ENCODE measurements around the gene PAK4.

Gene PAK4

DNA sequence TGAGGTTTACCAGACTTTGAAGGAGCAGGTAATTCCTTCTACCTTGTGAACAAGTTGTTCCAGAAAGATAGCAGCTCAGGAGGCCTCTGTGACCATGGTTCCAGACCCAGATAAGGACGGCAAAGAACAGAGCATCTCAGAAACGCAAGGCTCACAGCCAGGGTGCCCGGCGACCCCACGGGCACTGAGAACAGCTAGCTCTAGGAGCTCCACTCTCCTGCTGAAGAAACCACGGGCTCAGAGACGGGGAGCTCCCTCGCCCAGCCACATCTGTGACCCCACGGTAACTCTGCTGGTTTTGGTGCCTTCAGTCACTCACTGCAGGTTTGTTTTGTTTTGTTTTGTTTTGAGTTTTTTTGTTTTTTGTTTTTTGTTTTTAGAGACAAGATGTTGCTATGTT is 55.2 kb downstream of the PAK4 start:
- no peak for DNase-seq (ENCODE audit: low read depth in 2 of 2)

DNA sequence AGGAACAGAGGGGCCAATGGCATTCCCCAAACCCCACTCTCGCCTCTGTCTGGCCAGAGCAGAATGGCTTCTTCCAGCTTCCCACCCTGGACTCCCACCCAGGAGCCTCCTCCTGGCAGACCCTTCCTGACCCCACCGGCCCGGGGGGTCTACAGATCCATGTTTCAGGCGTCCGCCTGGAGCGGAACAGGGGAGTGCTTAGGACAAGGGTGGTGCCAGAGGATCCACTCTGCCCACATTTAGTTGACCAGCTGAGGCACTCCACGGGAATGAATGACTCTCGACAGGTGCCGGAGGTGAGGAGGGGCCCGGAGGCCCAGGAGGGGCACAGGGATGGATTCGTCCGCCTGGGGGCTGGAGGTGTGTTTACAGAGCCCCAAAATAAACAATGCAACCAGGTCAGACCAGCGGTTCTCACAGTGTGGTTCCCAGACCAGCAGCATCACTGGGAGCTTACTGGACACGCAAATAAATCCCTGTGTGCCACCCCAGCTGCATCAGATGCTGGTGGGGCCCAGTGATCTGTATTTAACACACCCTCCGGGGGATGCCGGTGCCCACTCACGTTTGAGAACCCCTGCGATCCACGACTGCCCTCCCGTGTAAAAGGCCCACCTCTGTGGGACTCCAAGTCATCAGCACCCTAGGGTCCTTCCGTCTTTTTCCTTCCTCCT is 56.1 kb downstream of the PAK4 start:
- DNase-seq (ENCODE audit: low read depth in 2 of 2), result no peak

DNA sequence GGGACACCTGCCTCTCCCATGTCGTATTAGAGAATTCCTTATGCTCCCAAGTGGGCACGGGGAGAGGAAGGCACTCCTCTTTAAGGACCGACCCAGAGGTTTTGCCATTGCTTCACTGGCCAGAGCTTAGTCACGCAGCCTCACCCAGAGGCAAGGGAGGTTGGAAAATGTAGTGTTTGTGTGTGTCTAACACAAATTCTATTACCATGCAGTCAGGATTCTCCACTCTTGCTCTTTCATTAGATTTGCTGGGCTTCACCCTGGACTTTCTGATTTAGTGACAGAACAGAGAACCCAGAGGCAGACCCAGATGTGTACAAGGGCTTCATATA is 56.6 kb downstream of the PAK4 start:
- DNase-seq (ENCODE audit: low read depth in 2 of 2), result no peak

DNA sequence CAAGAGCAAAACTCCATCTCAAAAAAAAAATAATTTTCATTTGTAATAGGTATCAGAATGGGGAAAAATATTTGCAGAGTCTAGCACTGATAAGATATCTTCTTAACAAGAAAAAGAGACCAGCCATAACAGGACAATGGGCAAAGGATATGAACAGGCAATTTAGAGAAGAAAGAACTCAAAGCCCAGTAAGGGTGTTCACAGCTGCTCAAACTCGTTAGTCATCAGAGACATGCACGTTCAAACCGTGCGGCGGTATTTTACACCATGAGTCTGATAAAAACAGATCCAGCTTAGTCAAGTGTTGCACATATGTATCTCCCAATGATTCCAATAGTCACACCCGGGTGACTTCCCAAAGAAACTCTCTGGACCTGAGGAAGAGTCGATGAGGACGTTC is 57.5 kb downstream of the PAK4 start:
- DNase-seq (ENCODE audit: low read depth in 2 of 2), result no peak

DNA sequence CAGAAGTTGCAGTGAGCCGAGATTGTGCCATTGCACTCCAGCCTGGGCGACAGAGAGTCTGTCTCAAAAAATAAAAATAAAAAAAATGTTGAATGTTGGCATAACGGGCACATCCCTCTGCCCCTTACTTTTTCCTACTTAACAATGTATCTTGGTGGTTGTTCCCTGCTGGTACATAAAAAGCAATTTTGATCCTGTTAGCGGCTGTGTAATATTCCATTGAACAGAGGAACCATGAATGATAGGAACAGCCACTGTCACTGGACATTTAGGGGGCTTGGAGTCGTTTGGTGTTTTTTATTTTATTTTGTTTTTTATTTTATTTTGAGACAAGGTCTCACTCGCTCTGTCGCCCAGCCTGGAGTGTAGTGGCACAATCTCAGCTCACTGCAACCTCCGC is 60.8 kb downstream of the PAK4 start:
- DNase-seq (ENCODE audit: low read depth in 2 of 2), result no peak

DNA sequence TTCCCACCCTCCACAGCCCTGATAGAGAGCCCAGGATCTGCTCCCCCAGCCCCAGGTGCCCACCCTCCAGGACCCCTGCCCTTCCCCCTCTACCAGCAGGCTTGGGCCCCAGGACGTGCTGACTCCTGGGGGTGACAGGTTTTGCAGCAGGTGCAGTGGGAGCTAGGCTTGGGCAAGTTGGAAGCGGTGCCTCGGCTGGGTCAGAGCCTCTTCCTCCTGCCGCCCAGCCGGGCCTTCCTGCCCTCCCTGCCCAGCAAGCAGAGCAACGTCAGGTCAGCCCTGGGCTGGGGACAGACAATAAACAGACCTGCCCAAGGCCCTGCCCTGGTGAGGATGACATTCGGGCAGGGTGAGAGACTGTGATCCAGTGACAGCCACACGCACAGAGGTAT is 62.0 kb downstream of the PAK4 start:
- DNase-seq (ENCODE audit: low read depth in 2 of 2), result no peak

DNA sequence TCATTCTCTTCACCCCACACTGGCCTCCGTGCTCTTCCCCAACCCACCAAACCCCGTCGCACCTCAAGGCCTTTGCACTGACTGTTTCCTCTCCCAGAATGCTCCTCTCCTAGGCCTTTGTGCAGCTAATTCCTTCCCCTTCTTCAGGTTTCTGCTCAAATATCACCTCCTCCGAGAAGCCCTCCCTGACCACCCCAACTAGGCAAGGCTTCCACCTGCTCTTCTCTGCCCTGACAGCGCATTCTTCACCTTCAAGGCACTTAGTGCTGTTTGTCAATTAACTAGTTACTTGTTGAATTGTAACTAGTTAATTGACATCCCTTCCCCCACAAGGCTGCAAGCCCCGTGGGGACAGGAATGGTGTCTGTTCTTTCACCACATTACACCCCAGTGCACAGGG is 63.4 kb downstream of the PAK4 start:
- no peak for DNase-seq (ENCODE audit: low read depth in 2 of 2)

DNA sequence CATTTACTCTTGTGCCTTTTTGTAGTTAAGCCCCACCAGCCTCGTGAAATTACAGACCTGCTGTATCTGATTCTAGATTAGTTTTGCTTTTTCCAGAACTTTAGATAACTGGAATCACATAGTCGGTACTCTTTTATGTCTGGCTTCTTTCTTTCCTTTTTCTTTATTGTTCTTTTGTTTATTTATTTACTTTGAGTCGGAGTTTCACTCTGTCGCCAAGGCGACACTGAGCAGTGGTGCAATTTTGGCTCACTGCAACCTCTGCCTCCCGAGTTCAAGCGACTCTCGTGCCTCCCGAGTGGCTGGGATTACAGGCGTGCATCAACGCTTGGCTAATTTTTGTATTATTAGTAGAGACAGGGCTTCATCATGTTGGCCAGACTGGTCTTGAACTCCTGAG is 65.2 kb downstream of the PAK4 start:
- no peak for DNase-seq (ENCODE audit: low read depth in 2 of 2)

DNA sequence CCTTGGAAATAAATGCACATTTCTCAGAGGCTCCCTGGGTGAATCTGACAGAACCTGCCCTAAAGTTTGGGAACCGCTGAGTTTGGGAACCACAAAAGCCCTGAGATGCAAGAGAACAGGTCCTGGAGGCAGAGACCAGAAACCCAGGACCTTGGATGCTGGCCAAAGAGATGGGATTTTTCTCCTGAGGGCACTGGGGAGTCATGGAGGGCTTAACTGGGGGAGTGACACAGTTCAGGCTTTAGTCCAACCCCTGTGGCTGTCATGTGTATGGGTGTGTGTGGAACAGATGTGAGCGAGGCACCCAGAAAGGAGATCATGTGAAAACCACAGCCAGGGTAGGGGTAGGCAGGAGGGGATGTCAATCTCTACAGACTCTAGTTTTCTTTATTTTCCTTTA is 67.3 kb downstream of the PAK4 start:
- no peak for DNase-seq (ENCODE audit: low read depth in 2 of 2)

DNA sequence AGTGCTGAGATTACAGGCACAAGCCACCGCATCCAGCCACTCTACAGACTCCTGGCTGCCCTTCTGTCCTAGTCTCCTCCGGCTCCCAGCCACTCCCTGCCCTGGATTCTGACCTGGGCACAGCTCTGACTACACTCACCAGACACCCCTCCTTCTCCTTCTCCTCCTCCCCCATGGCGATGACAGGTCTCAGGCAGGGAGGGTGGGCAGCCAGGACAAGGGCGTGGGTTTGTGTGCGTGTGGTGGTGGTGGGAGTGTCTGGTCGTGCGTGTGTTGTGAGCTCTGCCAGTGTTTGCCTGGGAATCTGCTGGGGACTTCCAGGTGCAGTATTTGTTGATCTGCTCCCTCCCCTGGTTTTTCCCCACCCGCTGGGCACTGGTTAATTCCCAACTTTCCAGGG is 68.2 kb downstream of the PAK4 start:
- no peak for DNase-seq (ENCODE audit: low read depth in 2 of 2)

DNA sequence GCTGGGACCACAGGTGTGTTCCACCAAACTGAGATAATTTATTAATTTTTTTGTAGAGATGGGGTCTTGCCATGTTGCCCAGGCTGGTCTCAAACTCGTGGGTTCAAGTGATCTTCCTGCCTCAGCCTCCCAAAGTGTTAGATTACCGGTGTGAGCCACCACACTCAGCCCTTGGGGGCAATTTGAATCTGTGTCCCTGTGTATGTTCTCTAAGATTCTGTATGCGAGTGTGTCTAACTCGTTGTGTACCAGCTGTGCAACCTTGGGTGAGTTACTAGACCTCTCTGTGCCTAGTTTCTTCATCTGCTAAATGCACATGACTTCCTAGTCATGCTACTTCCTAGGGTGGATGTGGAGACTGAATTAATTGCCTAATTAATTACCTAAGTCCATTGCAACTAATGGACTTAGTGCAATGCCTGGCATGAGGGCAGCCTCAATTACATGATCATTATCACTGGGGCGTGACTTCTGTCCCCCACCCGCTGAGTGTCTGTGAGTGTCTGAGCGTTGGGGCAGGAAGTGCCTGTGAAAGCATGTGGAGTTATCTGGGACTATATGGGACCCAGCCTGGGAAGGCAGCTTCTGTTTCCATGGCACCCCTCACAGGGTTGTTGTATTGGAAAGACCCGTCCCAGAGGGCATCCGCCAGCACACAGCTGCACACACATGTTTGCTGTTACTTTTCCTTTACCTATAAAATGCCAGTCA is 69.4 kb downstream of the PAK4 start:
- no peak for DNase-seq (ENCODE audit: low read depth in 2 of 2)

DNA sequence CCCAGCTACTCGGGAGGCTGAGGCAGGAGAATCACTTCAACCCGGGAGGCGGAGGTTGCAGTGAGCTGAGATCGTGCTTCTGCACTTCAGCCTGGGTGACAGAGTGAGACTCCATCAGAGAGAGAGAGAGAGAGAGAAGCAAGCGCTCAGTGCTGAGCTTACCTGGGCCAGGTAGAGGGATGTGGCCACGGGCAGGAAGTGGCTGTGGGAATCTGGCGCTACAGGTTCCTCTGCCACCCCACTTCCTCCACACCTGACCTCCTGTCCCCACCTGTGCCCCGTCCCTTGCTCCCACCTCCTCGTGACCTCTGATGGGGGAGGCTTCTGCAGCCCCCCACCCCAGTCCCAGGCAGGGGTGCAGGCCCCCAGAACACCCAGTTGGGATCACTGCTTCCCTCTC is 70.2 kb downstream of the PAK4 start:
- DNase-seq (ENCODE audit: low read depth in 2 of 2), result no peak

DNA sequence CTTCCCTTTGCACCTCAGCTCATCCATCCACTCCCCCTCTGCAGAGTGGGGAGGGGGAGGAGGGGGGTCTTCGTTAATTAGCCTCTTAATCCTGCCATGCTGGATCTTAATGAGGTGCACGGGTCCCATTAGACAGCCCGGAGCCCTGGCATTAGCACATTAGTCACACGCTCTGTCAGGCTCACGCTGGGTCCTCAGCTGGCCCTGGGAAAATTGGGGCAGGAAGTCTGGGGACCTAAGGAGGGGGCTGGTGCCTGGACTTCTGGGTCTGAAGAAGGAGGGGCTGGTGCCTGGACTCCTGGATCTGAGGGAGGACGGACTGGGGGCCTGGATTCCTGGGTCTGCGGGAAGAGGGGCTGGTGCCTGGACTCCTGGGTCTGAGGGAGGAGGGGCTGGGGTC is 70.7 kb downstream of the PAK4 start:
- no peak for DNase-seq (ENCODE audit: low read depth in 2 of 2)

DNA sequence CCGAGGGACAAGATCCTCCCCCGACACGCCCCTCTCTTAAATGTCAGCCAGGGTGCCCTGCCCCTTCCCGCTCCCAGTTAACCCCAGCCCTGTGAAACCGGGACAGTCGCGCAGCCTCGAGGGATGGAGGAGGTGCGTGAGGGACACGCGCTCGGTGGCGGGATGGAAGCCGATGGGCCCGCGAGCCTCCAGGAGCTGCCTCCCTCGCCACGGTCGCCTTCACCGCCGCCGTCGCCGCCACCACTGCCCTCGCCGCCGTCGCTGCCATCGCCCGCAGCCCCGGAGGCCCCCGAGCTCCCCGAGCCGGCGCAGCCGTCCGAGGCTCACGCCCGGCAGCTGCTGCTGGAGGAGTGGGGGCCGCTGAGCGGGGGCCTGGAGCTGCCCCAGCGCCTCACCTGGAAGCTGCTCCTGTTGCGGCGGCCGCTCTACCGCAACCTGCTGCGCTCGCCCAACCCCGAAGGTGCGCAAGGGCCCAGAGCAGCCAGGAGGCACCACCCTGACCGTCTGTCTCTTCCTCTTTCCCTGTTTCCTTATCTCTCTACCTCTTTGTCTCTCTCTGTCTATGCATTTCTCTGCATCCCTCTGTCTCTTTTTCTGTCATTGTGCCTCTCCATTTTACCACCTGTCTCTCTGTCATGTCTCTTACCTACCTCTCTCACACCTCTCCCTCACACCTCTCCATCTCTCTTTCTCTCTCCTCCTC is 71.4 kb downstream of the PAK4 start, which contains the start of gene NCCRP1:
Gene NCCRP1 (plus strand): TSS at position 105 of the 703 bp plus-strand sequence. CDS start 19 bp downstream, at position 124.
- DNase-seq (ENCODE audit: low read depth in 2 of 2), result no peak

DNA sequence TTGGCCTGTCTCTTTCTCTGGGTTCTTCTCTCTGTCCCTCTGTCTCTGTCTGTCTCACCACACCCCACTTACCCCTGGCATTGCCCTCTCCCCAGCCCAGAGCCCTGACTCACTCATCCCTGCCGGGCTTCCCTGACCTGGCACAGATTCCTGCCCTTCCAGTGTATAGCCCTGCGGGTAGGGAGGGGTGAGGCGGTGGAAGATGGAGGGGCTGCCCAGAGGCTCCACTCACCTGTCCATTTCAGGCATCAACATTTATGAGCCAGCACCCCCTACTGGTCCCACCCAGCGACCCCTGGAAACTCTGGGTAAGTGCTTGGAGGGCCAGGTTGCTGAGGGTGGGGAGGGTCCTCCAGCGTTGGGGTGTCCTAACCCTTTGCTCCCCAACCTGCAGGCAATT is 72.2 kb downstream of the PAK4 start:
- no peak for DNase-seq (ENCODE audit: low read depth in 2 of 2)

DNA sequence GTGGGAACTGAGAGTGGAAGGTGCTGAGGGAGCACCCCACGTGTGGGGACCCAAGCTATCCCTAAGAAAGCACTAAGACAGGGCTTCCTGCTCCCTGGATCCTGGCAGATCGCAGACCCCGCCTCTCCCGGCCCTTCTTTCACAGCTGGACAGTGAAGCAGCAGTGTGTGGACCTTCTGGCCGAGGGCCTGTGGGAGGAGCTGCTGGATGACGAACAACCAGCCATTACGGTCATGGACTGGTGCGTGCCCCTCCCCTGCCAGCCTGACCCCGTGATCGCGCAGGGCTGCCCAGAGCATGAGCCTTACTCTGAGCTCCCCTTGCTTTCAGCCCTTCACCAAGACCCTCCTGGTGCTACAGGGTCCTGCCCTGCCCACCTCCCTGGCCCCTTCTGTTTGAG is 73.4 kb downstream of the PAK4 start:
- DNase-seq (ENCODE audit: low read depth in 2 of 2), result no peak

DNA sequence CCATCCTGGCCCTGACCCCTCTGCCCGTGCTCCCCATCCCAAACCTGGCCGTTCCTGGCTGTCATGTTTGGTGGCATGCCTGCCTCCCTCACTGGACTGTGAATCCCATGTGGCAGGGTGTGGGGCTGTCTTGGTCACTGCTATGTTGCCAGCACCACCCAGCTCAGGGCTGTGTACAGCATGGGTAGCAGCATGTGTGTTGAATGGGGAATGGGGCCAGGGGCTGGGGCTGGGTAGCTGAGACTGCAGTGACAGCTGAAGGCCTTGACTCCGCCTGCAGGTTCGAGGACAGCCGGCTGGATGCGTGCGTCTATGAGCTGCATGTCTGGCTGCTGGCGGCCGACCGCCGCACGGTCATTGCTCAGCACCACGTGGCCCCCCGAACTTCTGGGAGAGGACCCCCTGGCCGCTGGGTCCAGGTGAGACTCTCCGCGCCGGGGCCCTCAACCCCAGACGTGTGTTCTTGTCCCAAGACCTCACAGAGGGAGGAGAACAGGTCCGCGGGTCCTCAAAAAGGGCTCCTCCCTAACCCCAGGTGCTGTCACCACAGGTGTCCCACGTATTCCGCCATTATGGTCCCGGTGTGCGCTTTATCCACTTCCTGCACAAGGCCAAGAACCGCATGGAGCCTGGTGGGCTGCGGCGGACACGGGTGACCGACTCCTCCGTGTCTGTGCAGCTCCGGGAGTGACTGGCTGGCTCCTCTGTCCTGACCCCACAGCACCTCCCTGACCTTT is 74.6 kb downstream of the PAK4 start:
- DNase-seq (ENCODE audit: low read depth in 2 of 2), result no peak

DNA sequence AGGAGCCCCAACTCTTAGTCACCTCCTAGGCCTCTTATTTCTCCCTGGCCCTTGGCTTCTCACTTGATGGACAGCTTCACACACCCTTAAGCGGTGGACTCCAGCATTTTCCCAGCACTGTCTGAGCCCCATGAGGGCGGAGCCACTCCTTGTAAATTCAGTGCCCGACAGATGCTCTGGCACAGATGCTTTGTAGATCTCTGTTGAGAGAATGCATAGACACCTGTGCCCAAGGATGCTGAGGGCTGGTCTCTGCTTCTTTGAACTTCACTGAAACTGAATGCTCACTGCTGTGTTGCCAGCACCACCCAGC is 75.2 kb downstream of the PAK4 start:
- DNase-seq (ENCODE audit: low read depth in 2 of 2), result no peak

DNA sequence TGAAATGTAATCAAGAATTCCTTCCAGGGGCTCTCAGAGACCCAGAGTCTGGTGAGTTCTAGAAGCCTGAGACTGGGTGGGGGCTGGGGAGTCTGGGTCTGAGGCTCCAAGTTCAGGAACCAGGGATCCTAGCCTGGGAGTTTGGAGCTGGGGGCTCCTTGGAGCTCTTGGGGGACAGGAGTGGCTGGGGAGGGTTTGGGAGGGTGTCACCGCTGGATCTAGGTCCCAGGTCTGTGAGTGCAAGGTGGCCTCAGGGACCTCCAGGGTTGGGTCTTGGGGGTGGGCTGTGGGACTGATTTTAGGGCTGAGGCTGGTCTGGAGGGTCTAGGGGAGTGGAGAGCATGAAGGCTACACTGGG is 77.4 kb downstream of the PAK4 start:
- DNase-seq (ENCODE audit: low read depth in 2 of 2), result no peak

DNA sequence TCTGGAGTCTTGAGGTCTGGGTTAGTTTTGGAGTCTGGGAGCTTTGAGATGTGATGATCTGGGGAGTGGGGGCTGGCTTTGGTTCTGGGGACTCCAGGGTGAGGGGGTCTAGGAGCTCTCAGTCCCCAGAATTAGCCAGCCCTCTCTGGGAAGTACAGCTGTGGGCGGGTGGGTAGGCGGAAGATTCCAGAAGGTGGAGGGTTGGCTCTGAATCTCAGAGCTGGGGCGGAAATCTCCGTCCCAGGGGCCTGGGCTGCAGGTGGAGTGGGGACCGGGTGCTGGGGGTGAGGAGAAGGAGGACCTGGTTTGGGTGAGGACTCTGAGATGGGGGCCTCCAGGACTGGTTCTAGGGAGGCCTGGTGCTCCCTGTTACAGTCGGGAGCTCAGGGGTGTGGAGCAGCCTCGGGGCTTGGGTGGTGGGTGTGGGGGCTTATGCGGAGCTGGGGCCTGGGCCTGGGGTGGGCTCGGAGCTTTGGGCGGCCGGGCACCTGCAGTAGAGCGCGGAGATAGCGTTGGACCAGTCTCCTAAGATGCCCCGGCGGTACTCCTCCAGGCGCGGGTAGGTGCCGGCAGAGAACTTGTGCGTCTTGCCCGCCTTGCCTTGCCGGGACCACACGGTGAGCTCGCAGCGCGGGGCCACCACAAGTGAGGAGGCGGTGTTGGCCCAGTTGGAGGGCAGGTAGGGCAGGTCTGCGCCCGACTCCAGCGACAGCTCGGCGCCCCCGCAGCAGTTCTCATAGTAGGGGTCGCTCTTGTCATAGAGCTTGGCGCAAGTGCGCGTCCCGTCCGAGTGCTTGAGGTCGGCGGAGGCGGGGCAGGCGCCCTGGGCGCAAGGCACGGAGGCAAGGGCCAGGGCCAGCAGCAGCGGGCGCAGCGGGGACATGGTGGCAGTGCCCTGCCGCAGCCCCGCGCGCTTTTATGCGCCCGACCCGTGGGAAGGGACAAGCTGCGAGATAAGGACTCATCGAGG is 78.1 kb downstream of the PAK4 start, which contains the start of gene SYCN:
Gene SYCN (minus strand): TSS at position 892 of the 970 bp plus-strand sequence. CDS start 9 bp downstream, at position 883.
- no peak for DNase-seq (ENCODE audit: low read depth in 2 of 2)

DNA sequence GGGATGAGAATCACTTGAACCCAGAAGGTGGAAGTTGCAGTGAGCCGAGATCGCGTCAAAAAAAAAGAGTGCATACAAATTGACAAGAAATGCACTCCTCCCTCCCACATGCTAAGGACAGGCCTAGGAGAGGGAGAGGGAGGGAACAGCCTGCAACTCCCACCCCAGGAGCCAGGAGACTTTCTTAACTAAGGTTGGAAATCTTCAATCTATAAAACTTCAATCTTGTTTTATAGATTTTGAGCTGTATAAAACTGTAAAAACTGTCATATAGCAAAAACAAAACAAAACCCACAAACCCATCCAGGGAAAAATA is 79.8 kb downstream of the PAK4 start:
- DNase-seq (ENCODE audit: low read depth in 2 of 2), result no peak

DNA sequence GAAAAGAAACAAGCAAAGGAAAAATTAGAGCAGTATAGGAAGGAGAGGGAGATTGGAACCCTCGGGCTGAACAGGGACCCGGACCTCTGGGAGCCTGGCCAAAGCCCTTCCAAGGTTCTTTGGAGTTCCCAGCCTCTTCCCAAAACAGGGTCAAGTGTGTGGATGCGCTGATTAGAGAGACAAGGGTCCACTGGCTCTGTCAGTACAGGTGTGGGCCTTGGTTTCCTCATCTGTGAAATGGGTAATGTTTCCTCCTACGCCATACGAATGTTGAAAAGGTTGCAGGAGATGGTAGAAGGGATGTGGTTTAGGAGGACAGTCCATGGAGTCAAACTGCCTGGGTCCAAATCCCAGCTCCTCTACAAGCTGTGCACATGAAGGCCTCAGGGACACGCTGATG is 80.5 kb downstream of the PAK4 start:
- no peak for DNase-seq (ENCODE audit: low read depth in 2 of 2)

Data from stimulated activated CD4-positive, alpha-beta T cell treated with anti-CD3 and anti-CD28 coated beads, Interleukin-4, amount 100 ng/mL, for 48 hours (primary cell).